Measurements from ENCODE around the gene CD81. TPM values are rescaled to one million over a fixed set of nuclear protein-coding genes. Genes with fewer than 3 reads are reported as not detected.
"Not testable (repeated sequence)": the region's sequence is repeated elsewhere in the genome, so short reads cannot be mapped to it uniquely, and the experiment has no call there.

Gene CD81, protein sequence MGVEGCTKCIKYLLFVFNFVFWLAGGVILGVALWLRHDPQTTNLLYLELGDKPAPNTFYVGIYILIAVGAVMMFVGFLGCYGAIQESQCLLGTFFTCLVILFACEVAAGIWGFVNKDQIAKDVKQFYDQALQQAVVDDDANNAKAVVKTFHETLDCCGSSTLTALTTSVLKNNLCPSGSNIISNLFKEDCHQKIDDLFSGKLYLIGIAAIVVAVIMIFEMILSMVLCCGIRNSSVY
- total RNA-seq: 179 and 183 TPM in 2 replicates

DNA sequence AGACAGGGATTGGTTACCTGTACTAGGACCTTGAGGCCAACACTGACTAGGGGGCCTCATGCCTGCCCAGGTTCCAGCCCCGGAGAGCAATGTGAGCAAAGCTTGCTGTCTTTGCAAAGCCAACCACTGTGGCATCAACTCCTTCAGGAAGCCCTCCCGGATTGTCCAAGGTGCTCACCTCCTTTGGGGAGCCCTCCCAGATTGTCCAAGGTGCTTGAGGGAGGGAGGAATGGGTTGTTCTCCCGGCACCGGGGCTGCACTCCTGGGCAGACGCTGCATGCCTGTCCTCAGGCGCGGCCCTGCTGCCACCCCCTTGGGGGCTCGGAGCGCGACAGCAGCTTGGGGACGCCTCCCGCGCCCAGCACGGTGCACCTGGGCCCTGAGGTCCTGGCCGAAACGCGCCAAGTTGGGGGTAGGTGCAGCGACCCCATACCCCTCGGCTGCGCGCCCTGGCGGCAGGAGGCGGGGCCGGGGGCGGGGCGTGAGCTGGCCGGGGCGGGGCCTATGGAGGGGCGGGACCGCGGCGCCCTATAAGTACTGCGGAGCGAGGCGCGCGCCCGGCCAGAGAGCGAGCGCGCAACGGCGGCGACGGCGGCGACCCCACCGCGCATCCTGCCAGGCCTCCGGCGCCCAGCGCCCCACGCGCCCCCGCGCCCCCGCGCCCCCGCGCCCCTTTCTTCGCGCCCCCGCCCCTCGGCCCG lies at the start of gene CD81:
CD81 (plus strand) TSS at position 560 of the 701 bp plus-strand sequence. CDS start 240 bp downstream, outside the sequence.
- TF ChIP-seq, protein P1, sequence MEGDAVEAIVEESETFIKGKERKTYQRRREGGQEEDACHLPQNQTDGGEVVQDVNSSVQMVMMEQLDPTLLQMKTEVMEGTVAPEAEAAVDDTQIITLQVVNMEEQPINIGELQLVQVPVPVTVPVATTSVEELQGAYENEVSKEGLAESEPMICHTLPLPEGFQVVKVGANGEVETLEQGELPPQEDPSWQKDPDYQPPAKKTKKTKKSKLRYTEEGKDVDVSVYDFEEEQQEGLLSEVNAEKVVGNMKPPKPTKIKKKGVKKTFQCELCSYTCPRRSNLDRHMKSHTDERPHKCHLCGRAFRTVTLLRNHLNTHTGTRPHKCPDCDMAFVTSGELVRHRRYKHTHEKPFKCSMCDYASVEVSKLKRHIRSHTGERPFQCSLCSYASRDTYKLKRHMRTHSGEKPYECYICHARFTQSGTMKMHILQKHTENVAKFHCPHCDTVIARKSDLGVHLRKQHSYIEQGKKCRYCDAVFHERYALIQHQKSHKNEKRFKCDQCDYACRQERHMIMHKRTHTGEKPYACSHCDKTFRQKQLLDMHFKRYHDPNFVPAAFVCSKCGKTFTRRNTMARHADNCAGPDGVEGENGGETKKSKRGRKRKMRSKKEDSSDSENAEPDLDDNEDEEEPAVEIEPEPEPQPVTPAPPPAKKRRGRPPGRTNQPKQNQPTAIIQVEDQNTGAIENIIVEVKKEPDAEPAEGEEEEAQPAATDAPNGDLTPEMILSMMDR (conservative IDR thresholded peaks at IDR 0.05; ENCODE audit: low read depth, low read length): no peak
- peak within 1 kb of the TSS; percentile 83 for H3K4me3 ChIP-seq (ENCODE audit: low read depth, low read length)
- no peak for DNase-seq (ENCODE audit: low read depth)

DNA sequence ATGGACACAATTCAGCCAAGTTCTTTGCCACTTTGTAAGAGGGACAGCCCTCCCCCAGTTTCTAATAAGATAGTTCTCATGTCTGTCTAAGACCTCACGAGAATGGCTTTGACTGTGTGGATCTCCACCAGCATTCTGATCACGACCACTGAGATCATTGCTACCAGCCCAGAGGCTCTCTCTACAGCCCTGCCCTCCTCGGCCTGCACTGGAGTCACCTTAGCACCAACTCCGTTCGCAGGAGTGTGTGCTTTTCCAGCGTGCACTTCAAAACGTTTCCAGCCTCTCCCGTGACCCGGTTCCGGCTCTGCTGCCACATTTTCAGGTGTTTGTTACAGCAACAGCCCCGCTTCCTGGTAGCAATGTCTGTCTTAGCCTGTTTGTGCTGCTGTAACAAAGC lies 49.1 kb upstream of the CD81 start:
- no peak overlapping the region for H3K4me3 ChIP-seq (ENCODE audit: low read depth, low read length)
- no peak for DNase-seq (ENCODE audit: low read depth)
- TF ChIP-seq, protein P1 (conservative IDR thresholded peaks at IDR 0.05; ENCODE audit: low read depth, low read length): no peak

DNA sequence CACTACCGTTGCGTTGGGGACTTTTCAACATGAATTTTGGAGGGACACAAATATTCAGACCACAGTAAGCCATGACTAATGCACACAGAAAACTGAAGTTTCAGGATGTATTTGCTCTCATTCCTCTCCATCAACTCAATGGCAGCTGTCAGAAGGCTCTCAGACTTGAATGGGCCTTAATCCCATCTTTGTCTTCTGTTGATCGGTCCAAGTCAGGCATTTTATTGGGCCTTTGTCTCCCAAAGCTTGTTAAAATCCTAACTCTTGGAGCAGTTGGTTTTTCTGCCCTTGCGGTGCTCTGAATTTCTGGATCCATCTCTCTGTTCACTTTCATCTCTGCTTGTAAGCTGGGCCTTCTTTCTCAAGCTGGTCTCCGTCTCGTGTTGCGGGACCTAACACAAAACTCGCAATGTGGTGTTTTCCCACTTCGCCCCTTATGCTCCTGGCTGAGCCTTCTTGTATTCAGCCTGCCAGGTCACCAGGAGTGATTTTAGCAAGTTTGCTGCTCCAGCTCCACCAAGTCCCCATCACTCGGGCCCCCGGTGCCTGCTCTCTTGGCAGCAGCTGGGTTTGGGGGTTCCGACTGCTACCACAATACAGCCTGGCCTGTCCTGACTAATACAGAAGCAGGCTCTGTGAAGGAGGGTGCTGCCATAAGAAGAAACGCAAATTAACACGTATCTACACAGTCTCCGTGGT lies 48.3 kb upstream of the CD81 start:
- H3K4me3 ChIP-seq (ENCODE audit: low read depth, low read length): no peak overlapping the region
- TF ChIP-seq, protein P1 (conservative IDR thresholded peaks at IDR 0.05; ENCODE audit: low read depth, low read length): no peak
- no peak for DNase-seq (ENCODE audit: low read depth)

DNA sequence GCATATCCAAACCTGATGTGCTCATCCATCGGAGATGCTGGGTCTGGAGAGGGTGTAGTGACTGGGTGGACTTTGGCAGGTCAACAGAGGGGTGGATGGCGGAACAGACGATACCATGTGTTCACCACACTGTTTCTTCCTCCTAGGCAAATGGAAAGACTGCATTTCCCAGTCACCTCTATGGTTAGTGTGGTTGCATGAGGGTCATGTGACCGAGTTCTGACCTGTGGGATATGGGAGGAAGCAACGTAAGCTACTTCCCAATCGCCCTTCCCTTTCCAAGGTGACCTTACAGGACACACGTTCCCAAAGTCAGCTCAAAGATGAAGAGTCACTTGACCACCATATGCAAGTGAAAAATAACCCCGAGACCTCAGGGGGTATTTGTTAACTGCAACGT lies 47.6 kb upstream of the CD81 start:
- no peak for DNase-seq (ENCODE audit: low read depth)
- TF ChIP-seq, protein P1 (conservative IDR thresholded peaks at IDR 0.05; ENCODE audit: low read depth, low read length): no peak
- no peak overlapping the region for H3K4me3 ChIP-seq (ENCODE audit: low read depth, low read length)

DNA sequence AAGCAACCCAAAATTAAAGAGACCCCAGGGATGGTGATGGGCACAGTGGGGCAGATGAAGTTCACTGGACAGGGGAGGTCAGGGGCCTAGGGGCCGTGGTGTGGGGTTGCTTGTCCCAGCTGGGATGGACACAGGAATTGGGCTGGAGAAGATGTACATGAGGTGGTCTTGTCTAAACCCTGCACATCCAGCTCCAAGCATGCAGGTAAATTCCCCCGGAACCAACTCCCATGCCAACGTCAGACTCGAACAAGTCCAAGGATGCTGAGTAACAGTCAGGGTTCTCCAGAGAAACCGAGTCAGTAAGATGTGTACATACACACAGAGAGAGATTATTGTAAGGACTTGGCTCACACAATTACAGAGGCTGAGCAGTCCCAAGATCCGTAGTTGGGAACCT lies 46.4 kb upstream of the CD81 start:
- TF ChIP-seq, protein P1 (conservative IDR thresholded peaks at IDR 0.05; ENCODE audit: low read depth, low read length): no peak
- no peak overlapping the region for H3K4me3 ChIP-seq (ENCODE audit: low read depth, low read length)
- no peak for DNase-seq (ENCODE audit: low read depth)

DNA sequence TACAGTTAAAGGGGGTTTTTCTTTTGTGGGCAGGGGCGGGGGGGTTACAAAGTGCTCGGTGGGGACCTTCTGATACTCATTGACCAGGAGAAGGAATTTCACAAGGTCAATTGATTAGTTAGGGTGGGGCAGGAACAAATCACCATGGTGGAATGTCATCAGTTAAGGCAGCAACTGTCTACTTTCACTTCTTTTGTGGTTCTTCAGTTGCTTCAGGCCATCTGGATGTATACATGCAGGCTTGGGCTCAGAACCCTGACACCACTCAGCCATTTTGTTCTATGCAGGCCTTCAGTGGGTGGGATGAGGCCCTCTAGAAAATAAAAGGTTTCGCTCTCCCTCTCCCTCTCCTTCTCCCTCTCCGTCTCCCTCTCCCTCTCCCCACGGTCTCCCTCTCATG lies 45.7 kb upstream of the CD81 start:
- TF ChIP-seq, protein P1 (conservative IDR thresholded peaks at IDR 0.05; ENCODE audit: low read depth, low read length): no peak
- H3K4me3 ChIP-seq (ENCODE audit: low read depth, low read length): no peak overlapping the region
- DNase-seq (ENCODE audit: low read depth): no peak

DNA sequence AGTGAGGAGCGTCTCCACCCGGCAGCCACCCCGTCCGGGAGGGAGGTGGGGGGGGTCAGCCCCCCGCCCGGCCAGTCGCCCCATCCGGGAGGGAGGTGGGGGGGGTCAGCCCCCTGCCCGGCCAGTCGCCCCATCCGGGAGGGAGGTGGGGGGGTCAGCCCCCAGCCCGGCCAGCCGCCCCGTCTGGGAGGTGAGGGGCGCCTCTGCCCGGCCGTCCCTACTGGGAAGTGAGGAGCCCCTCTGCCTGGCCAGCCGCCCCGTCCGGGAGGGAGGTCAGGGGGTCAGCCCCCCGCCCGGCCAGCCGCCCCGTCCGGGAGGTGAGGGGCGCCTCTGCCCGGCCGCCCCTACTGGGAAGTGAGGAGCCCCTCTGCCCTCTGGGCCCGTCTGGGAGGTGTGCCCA lies 44.5 kb upstream of the CD81 start:
- not testable (repeated sequence) for H3K4me3 ChIP-seq (ENCODE audit: low read depth, low read length); DNase-seq (ENCODE audit: low read depth)

DNA sequence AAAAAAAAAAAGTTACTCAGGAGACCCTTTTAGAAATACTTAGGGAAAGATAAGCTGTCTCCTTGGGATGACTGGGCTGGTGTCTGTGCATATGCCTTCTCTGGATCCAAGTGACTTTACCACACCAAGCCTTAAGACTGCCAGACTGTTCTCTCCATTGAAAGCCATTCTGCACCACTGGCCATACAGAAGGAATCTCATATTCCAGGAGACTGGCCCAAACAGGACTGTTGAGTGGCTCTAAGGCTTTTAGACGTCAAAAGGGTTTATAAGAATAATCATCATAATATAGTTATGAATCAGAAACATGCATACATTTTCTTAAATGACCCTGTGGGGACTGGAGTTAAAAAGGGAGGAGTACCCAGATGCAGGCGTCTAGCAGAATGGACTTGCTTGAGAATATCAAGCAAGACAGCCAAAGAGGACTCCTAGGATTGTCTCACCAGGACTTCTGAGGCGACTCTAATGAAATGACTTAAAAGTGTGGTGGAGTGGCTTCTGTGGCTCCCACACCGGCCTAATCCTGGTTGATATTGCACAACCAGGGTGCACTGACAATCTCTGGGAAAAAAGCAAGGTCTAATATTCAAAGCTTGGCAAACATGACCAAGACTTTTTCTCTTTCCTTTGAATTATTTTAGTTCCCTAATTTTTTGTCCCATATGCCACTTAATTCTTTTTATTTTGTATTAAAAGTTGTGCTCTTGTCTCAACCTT lies 43.5 kb upstream of the CD81 start:
- not testable (repeated sequence) for DNase-seq (ENCODE audit: low read depth)

DNA sequence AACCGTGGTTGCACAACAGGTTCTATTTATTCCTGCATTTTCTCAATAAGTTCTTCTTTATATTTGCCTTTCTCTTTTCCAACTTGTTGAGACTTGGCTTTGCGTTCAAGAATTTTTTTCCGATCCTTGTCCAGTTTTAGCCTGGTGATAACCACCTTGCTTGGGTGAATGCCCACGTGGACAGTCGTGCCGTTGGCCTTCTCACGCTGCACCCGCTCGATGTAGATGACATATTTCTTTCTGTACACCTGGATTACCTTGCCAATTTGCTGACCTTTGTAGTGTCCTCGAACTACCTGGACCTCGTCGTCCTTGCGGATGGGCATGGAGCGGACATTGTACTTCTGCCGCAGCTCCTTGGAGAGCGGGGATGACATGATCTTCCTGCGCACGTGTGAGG lies 41.8 kb upstream of the CD81 start:
- not testable (repeated sequence) for H3K4me3 ChIP-seq (ENCODE audit: low read depth, low read length); DNase-seq (ENCODE audit: low read depth)

More for the DNA sequence above, 43.5 kb upstream of the CD81 start:
- not testable (repeated sequence) for H3K4me3 ChIP-seq (ENCODE audit: low read depth, low read length)

DNA sequence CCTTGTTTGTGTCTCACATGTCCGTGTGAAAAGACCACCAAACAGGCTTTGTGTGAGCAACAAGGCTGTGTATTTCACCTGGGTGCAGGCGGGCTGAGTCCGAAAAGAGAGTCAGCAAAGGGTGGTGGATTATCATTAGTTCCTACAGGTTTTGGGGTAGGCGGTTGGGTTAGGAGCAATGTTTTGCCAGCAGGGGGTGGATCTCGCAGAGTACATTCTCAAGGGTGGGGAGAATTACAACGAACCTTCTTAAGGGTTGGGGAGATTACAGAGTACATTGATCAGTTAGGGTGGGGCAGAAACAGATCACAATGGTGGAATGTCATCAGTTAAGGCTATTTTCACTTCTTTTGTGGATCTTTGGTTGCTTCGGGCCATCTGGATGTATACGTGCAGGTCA lies 38.4 kb upstream of the CD81 start:
- not testable (repeated sequence) for H3K4me3 ChIP-seq (ENCODE audit: low read depth, low read length); DNase-seq (ENCODE audit: low read depth)

Data from epithelial cell of proximal tubule (primary cell).